T-helper 1 cell (primary cell): ENCODE results near the gene CCNK.

Experiments
- DNase-seq, 5 donors: peaks; one replicate each; pipeline ENCODE4 v3.0.0-alpha.2; 2012 to 2020

The CCNK gene

DNA sequence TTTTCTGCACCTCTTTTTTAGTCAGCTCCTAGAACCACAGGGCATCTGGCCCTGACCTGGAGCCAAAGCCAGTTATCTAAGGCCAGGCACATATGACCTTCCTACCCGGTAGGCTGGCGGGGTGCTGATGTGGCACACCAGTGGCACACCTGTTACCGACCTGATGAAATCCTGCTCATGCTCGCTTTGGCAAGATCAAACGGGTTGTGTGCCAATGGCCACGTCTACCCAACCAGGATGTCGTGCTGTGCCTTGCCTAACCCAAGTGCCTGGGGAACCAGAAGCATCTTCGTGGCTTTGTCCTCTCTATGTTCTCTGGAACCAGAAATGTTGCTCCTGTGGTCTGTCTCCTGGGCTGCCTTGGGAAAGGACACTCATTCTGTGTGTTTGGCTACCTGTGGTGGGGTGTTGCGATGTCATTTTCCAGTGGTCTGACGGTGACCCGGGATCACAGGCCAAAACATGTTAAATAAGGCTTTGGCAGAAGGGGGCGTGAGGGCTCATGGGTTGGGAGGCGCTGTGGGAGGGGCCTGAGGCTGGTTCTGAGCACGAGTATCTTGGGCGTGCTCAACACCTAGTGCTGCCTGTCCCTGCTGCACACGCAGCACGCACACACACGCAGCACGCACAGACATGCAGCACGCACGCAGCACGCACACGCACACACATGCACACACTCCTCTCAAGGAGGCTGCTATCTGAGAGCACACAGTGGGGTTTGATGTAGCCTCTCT lies 27.9 kb downstream of the CCNK start:
- DNase-seq: no peak

- DNase-seq: no peak
Measured at GRCh38 chr14:99509871-99510555, 28.8 kb downstream of the CCNK start.

GRCh38 chr14:99510556-99511139 lies 29.4 kb downstream of the CCNK start:
- DNase-seq: no peak

- no peak for DNase-seq
Measured at GRCh38 chr14:99511421-99512109, 30.4 kb downstream of the CCNK start.

GRCh38 chr14:99512110-99512449 lies 30.9 kb downstream of the CCNK start:
- DNase-seq: no peak

- no peak for DNase-seq
Measured at GRCh38 chr14:99512571-99513182, 31.5 kb downstream of the CCNK start.

GRCh38 chr14:99513183-99513694 lies 32.0 kb downstream of the CCNK start:
- DNase-seq: no peak

- no peak for DNase-seq
Measured at GRCh38 chr14:99513946-99514551, 32.8 kb downstream of the CCNK start.

DNA sequence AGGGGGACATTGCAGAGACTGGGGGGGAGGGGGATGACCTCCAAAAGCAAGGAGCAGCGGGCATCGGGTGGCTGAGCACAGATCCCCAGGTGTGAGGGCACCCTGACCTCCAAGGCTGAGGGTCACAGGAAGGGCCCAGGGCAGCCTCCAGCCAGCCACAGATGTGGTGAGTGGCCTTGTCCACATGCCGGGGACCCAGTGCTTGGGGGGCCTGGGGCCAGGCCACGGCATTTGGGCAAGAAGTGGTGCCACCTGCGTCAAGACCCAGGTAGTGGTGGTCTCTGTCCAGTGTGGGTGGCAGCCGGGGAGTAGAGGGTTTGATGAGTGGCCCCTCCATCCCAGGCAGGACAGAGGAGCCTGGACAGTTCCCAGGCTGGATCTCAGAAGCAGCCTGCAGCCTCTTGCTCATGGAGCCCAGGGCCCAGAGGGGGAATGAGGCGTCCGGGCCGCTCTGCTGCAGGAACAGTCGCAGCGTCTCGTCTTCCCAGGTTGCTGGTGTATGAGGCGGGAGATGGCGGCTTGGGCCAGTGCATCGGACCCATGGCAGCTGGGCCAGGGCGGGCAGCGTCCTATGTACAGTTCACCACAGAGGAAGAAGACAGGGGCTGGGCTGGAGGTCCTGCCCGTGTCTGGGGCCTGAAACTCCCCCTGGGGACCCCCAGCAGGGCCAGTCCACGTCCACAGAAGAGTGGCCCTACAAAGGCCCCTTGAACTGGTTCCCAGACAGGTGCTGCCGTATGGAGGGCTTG lies 33.5 kb downstream of the CCNK start:
- no peak for DNase-seq

DNA sequence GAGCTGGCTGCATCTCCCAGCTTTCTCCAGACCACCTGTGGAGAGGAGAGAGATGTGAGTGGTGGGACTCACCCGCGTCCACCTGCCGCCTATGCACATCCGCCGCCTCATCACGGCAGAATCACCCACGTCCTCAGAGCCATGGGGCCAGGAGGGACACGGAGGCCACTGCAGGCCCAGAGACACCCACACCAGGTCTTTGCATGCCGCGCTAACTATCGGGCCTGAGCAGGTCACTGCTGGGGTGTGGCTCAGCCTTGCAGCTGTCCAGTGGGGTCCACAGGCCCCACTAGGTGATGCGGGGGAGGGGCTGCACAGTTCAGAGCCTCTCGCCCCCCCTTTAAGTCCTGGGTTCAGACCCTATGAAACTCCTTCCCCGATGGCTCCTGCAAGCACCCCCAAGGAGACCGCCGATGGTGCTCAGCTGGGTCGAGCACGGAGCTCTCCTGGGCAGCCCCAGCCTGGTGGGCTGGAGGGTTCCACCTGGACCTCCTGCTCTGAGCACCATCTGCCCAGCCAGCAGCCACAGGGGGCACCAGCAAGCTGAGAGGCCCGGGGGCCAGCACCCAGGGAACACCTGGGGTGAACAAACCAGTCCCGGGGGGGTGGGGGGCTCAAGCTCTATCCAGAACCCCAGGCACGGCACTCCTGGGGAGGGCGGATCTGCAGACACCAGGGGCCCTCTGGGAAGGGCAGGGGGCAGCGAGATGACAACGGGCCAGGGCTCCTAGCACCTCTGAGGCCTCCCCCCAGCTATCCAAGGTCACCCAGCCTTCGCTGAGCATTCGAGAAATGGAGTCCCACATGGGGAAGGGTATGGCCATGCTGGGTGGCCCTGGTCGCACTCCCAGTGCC lies 34.3 kb downstream of the CCNK start:
- DNase-seq: no peak

DNA sequence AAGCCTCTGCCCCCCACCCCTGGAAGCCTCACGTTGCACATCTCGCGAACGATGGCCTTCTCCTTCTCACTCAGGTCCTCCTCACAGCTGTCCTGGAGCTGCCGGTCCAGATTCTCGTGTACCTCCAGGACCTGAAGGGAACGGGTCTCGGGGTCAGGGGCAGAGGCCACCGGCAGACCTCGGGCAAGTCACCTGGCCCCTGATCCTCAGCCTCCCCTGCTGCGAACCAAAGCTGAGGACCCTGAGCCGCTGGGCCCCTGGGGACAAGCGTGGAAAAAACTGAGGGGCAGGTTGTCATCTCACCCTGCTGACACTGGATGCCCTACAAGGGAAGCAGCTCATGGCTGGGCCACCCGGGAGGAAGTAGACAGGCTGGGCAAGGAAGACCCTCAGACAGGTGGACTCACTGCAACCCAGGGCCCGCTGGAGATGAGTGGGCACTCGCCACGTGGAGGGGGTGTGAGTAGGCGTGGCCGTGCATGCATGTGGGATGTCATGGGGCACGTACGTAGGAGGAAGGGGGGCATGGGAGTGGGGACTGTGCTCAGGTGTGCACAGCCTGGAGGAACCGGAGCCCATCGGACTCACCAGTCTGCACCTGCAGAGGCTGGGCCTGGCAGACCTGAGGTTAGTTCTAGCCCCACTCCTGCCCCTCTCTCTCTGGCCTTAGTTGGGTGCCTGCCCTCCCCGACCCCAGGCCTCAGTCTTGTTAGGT lies 35.1 kb downstream of the CCNK start:
- no peak for DNase-seq

GRCh38 chr14:99516871-99517642 lies 35.8 kb downstream of the CCNK start:
- DNase-seq: no peak

- no peak for DNase-seq
Measured at GRCh38 chr14:99517643-99518381, 36.6 kb downstream of the CCNK start.

DNA sequence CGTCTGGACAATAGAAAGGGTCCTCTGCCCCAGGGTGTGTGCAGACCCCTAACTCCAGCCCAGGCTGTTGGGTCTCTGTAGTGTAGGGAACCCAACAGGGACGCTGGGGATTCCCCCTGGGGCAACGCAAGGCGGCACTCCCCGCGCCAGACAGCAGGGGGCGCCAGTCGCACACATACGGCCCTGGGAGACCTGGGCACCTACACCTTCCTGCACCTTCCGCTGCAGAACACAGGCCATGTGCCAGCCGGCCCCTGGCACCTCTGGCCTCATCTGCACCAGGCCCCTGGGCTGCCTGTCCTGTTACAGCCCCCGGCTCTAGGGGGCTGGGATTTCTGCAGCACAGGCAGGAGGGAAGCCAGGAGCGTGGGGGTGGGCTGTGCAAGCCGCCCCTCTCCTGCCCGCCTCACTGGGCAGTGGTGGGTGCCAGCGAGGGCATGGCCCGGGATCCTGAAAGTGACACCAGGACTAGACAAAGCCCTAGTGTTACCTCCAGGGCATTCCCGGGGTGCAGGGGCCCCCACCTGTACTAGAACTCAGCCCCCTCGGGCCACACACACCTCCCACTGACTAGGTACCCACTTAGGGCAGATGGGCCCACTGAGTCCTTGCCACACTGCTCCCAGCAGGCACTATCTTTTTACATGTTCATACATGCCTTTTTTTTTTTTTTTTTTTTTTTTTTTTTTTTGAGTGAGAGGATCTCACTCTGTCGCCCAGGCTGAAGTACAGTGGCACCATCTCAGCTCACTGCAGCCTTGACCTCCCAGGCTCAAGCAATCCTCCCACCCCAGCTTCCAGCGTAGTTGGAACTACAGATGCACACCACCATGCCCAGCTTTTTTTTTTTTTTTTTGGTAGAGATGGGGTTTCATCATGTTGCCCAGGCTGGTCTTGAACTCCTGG lies 37.5 kb downstream of the CCNK start:
- DNase-seq: peak; percentile 58 to 79 (median 73)

- no peak for DNase-seq
Measured at GRCh38 chr14:99519347-99519881, 38.2 kb downstream of the CCNK start.

DNA sequence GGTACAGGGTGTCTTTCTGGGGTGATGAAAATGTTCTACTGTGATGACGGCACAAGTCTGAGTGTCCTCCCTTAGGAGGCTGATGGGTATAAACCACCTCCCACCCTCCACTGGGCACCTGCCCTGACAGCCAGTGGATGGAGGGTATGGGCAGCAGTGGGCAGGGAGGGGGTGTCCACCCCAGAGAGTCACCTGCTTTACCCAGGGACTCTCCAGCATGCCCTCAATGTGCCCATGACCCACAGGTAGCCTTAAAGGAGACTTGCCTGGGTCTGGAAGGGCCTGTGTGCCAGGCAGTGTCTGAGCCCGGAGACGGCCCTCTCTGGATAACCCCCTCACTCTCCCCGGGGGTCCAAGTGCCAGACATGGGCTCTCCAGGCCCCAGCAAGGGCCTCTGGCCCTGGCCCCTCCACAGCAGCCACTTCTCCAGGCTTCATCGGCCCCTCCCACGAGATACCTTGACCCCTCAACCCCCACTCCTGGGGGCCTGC lies 38.8 kb downstream of the CCNK start:
- DNase-seq: no peak

DNA sequence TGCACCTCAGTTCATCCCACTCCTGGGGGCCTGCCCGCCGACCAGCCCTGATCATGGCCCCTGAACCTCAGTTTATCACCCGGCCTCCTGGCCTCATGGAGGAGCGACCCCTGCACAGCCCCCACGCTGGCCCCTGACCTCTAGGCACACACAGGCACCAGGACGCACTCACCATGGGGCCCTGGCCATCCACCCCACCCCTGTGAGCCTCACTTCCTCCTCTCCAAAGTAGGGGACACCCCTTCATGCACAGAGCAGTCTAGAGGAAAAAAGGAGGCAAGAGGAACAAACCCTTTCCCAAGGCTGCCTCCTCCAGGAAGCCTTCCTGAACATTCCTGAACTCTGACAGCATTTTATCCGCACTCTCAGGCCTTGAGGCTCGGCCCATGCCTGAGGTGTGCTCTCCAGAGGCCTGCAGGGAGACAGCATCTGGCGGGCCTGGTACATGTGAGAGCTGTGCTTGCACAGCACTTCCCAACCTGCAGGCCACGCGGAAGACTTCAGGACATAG lies 39.4 kb downstream of the CCNK start:
- peak in 1 of 5 donors; percentile 8 for DNase-seq
